ENCODE measurements around the gene OSBPL2.

GRCh38 chr20:62269378-62269777 is 31.1 kb downstream of the OSBPL2 start:
- TF ChIP-seq EZH2 (IDR thresholded peaks at IDR 0.05; ENCODE audit: low read length) = no peak
- TF ChIP-seq CTCF (optimal IDR thresholded peaks at IDR 0.05 in 1 of 3, IDR thresholded peaks at IDR 0.05 in 1 of 3, conservative IDR thresholded peaks at IDR 0.05 in 1 of 3; ENCODE audit: extremely low read depth in 1 of 3, insufficient read depth in 2 of 3, low read length in 3 of 3) = no peak

Data from keratinocyte (primary cell).